Astrocyte of the hippocampus (primary cell): ENCODE data around the gene MYB.
"Not testable (repeated sequence)": the region's sequence is repeated elsewhere in the genome, so short reads cannot be mapped to it uniquely, and the experiment has no call there.

Experiments
- DNase-seq: peaks from one replicate; pipeline ENCODE4 v3.0.0; 2011; ENCODE audit warnings: low read depth, low spot score

MYB gene

DNA sequence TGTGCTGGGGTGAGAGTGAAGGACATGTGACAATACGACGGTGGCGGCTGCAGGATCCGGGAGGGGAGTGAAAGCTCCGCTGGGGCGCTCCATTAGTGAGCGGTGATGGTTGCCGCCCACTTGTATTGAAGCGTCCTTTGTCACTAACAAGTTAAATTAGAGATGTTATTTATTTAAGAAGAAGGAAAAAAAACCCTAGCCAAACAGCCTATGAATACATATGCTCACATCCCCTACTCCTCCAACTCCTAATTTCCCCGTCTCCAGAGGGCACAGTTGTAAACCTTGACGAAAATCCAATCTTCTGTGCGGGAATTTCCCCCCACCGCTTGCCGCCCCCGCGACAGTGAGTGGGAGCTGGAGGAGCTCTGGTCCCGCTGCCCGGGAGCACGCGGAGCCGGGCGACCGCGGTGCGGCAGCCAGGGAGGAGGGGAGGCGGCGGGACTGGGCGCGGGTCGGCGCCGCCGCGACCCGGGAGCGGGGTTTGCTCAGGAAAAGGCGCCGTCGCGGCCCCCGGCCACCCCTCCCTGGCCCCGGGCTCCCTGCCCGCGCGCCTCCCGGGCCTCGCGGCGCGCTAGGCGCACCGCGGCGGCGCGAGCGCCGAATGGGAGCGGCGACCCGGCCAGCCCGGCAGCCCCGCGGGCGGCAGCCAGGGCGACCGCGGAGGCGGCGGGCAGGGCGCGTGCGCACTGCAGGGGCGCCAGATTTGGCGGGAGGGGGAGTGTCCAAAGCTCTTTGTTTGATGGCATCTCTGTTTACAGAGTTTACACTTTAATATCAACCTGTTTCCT is at the start of gene MYB:
Gene MYB (plus strand): TSS at position 767 of the 791 bp plus-strand sequence. CDS start 206 bp downstream, outside the sequence.
- peak; percentile 83 for DNase-seq

DNA sequence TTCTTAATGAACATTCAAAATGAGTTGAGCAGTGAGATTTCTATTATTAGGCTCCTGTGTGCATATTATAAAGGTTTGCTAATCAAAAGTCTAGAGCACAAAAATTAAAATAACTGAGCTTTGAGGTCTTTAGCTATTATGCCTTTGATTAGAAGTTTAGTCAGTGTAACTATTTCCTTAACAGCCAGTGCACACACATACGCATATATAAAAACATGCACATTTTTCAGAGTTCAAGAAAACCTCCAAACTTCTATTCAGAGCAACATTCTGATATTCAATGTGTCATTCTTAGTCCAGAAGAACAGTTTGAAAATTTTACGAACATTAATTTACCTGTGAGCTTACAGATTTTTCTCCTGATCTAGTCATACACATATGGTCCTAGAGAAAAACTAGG is 48.3 kb upstream of the MYB start:
- DNase-seq, result no peak

DNA sequence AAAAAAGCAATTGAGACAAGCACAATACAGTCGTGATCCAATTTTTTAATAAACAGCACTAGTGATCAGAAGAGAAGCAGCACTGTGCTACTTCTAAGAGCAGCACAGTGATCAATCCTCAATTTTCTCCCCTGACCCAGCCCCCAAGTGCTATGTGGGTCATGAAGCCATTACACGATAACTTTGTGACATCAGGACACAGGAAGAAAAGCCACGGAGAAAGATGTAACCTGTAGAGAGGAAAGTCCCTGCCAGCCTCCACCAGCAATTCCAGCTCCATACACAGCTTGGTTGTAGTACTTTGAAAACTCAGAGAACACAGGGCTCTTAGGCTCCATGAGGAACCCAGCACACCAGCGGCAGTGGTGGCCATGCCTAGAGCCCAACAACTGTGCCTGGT is 45.3 kb upstream of the MYB start:
- no peak for DNase-seq

DNA sequence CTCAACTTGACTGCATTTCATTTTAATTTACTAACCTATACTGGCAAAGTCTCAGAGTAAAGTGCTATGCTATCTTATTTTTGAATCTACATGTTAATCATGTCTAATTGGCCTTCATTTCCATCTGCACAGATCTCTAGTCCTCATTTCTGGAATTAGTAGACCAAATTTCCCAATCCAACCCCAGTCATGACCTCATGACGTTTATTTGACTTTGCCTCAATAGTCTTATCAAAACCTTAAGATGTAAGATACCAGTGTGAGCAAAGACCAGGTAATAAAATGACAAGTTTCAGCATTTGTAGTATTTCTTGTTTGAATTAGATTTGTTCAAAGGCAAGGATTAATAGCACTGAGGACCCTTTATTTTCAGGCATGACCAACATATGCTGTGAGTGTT is 43.3 kb upstream of the MYB start:
- no peak for DNase-seq

DNA sequence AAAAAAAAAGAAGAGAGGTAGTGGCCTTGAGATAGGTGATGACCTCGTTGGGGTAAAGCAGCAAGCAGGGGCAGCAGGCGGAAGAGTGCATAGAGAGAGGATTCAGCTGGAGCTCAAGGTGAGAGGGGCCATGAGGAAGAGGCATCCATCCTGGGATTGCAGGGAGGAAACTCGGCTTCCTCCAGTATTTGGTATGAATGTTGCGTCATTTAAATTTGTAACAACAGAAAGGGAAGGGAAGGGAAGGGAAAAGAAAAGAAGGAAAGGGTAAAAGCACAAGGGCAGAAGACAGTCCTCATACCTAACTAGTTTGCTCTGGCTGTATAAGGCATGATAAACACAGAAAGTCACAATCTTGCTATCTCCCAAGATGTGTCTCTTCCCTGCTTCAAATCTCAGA is 39.9 kb upstream of the MYB start:
- no peak for DNase-seq

DNA sequence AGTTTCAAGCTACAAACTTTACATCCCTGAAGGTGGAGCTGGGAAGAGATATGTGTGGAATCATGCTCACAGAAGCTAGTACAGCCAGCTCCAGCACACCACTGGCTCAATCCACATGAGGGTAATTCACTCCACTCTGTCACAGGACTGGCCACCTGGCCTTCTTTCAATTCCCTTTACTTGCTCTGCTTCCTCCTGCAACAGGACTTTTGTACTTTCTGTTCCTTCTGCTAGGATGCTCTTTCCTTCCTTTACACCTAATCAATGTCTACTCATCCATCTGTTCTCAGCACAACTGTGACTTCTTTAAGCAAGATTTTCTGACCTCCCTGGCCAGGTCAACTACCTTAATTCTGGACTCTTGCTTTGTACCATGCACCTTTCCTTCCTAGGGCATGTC is 39.4 kb upstream of the MYB start:
- no peak for DNase-seq

DNA sequence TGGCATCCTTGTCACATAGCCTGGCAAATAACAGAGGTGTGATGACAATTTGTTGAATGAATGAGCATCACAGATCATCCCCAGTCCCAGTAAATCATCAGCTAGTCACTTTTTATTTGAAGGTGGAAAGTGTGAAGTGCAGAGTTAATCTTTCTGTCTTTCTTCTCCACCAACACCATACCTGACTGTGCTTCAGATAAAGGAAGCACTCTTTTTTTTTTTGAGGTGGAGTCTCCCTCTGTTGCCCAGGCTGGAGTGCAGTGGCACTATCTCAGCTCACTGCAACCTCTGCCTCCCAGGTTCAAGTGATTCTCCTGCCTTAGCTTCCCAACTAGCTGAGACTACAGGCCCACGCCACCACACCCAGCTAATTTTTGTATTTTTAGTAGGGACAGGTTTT is 38.9 kb upstream of the MYB start:
- DNase-seq, result not testable (repeated sequence)

DNA sequence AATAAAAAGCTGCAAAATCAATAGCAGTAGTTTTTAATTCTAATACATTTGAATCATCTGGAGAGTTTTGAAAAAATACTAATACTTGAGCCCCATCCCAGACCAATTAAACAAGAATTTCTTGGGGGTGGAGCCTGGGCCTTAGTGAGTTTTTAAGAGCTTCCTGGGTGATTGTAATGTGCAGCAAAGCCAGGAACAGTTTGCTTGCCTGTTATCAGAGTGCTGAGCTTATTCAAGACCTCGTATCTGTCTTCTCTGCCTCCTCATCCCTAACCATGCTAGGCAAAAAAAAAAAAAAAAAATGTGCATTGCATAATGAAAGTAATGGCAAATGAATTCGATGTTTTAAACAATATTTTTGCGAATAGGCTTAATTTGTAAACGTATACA is 36.4 kb upstream of the MYB start:
- no peak for DNase-seq

DNA sequence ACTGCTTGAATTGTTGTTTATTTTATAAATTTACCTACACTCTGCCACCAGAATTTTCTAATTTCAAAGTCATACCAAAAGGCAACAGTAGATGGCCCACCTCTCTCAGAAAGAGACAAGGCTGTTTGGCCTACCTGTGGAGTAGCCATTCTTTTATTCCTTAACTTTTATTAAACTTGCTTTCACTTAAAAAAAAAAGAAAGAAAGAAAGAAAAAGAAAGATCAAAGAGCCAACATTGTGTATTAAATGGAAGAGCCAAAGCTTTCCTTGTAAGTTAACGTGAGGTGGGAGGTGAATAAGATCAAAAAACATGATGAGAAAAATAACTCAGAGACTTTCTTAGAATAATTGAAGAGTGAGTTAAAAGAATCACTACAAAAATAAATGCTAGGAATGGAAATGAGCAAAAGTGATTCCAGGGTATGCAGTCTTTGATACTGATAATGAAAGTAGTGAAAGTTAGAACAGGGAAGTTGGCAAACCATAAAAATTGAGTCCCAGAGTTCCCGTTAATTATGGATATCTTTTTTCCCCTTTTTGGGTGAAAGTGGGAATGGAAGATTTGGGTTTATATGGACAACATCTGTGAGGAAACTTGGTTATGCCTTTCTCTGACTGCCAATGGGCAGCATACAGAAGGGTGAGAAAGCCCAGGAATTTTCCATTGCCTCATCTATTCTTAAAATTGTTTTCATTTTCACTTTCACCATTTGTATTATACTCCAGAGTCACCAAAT is 35.9 kb upstream of the MYB start:
- DNase-seq, result peak; percentile 42

DNA sequence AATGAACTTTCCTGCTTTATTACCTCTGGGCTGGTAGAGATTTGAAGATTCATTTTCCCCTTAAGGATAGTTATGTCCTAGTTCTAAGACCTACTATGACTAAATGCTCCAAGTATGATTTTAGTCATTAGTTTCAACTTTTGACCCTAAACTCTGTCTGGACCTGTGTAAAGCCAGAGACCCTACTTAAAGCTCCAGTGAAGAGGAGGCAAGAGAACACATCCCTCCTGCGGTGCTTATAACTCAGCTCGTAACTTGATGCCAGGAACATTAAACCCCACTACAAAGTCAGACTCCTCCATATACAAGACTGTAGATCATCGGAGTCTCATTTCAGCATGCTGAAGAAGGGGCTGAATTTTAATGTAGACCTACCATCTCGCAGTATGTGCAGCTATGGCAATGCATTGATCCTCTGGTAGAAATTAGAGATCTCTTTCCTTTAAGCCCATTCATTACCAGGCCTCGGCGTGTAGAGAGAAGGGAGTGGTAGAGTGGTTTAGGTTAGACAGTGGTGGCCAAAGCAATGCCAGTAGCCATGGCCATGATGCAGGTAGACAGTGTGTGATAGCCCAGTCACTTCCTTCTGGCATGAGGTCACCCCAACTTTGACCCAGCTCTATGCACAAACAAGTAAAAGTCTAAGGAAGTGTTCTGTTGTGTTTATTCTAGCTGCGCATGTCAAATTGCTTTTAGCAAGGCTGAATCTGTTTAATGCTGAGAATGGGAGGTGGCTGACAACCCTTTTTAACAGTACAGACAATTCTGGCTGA is 34.8 kb upstream of the MYB start:
- peak; percentile 48 for DNase-seq

DNA sequence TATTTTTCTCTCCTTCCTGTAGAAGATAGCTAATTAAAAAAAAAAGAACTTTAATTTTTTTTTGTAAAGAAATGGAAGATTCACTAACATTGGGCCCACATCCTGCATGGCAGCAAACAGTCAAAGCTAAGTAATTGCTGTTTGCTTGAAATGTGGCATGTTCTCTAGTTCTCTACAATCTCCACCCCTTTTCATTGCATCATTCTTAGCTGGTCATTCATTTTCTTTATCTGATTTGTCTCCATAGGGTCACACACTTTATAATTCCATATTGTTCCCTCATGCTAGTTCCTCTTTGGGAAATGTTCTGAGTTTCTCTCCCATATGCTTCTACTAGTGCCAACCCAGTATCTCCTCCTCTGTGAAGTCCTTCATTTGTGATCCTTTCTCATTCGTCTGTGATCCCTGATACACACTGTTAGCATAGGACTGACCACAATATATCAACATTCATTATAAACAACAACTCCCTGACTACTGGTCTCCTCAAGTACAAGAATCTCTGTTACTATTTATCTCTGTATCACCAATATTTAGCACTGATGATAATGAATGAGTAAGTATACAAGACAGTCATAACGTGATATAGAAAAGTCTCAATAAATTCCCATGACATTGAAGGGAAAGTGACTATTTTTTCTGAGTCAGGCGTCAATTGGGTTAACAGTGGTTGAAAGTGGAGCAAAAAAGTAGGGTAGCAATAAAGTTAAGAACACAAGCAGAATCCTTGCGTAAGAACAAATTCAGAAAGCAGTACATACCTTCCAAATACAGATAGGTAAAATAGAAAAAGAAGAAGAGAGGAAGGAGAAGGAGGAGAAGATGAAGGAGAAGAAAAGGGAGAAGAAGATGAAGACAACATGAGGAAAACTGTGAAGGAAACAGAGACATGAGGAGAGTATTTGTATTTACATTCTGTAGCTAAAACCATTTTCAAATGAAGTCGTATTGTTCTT is 33.2 kb upstream of the MYB start:
- DNase-seq, result no peak

DNA sequence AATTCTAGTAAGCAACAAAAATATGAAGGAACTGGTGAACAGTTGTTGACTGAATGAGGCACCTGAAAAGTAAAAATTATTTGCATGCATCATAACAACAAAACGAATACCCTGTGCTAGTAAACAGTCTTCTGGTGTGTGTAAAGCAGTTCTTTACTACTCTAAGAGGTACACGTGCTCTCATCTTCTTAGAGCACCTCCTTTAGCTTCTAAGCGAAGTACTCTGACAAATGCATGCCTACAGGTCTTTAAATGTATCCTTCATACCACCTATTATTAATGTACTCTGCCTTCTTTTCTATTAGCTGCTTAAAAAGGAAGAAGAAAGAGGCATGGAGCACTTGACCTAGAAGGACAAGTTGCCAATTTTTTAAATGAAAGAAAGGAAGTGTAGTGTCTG is 32.2 kb upstream of the MYB start:
- no peak for DNase-seq

DNA sequence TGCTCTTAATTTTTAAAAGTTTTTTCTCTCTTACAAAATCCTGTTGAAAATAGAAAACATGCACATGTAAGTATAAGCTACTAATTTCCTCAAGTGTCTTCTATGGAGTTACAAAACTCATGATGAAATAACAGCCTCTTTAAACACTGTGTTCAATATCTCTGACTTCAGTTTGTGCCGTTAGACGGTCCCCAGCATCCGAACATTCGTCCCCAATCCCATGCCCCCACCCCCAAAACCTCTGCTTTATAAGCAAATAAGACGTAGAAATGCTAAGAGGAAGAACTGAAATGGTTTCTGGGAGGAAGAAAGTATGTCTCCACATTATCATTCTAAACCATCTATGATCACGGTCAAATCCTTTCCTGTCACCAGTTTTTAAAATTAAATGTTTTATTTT is 31.7 kb upstream of the MYB start:
- DNase-seq, result no peak

DNA sequence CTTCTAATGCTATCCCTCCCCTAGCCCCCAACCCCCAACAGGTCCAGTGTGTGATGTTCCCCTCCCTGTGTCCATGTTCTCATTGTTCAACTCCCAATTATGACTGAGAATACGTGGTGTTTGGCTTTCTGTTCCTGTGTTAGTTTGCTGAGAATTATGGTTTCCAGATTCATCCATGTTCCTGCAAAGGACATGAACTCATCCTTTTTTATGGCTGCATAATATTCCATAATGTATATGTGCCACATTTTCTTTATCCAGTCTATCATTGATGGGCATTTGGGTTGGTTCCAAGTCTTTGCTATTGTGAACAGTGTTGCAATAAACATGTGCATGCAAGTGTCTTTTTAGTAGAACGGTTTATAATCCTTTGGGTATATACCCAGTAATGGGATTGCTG is 30.6 kb upstream of the MYB start:
- not testable (repeated sequence) for DNase-seq

DNA sequence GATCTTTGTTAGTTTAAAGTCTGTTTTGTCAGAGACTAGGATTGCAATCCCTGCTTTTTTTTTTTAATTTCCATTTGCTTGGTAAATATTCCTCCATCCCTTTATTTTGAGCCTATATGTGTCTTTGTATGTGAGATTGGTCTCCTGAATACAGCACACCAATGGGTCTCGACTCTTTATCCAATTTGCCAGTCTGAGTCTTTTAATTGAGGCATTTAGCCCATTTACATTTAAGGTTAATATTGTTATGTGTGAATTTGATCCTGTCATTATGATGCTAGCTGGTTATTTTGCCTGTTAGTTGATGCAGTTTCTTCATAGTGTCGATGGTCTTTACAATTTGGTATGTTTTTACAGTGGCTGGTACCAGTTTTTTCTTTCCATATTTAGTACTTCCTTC is 27.0 kb upstream of the MYB start:
- DNase-seq, result not testable (repeated sequence)

DNA sequence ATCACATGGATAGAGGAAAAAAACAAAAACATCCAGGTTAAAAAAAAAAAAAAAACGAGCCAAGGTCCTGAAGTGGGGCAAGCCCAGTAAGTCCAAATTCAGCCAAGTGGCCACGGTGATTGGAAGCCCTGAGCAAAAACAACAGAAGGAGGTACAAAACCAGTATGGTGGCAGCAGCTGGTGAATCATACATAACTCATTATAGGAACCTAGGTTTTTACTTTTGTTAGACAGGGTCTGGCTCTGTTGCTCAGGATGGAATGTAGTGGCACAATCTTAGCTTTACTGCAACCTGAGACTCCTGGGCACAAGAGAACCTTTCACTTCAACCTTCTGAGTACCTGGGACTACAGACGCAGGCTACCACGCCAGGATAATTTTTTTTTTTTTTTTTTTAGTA is 22.7 kb upstream of the MYB start:
- no peak for DNase-seq

DNA sequence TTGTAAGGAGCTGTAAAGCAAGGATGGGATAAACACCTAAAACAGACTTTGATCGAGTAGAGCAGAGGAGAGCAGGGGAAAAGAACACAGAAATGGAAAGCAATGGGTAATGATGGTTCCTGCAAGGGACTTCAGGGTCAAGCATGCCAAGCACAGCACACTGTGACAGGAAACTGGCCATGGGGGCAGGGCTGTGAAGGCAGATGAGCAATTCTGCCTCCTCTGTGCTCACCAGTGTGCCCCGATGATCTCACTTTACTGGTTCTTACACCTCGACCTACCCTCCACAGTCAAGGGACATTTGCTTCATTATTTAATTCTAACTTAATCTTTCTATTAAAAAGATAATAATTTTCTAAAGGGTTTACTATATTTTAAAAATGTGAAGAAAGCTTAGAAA is 21.6 kb upstream of the MYB start:
- no peak for DNase-seq

DNA sequence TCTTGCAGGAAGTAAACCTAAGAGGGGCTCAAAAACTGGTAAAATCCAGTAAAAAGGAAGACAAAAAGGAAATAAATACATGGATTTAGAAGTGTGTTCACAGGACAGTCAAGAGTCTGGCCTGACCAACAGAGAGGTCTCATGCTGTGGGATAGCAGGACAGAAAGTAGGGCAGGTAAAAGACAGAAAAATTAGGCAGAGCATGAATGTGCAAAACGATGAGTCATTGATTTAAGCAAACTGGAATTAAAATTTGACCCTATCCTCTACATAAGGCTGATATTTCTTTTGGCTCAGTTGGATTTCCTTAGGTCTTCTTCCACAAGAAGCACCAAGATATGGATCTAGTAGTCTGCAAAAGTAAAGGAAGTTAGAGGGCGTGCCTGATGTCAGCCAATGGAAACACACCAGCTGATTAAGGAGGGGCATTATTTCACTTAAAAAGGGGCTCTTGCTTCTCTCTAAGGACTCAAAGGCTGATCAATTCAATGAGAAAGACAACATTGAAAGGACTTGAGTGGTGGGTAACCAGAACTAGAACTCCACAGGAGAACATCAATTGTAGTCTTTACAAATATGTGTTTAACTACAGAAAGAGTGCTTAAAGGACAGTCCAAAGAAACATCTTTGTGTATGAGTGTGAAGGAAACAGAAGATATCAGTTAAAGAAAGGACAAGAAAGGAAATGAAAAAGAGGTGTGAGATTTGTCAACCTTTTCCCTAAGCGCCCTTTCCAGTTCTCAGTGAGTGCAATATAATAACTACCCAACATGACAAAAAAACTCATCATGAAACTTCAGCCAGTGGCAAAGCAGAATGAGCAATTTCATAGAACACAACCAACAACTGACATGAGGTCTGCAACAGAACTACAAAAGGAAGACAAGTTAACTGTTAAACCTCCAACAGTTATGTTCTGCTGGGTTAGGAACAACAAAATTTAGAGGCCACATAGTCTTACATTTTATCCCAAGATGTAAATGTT is 19.4 kb upstream of the MYB start:
- no peak for DNase-seq

DNA sequence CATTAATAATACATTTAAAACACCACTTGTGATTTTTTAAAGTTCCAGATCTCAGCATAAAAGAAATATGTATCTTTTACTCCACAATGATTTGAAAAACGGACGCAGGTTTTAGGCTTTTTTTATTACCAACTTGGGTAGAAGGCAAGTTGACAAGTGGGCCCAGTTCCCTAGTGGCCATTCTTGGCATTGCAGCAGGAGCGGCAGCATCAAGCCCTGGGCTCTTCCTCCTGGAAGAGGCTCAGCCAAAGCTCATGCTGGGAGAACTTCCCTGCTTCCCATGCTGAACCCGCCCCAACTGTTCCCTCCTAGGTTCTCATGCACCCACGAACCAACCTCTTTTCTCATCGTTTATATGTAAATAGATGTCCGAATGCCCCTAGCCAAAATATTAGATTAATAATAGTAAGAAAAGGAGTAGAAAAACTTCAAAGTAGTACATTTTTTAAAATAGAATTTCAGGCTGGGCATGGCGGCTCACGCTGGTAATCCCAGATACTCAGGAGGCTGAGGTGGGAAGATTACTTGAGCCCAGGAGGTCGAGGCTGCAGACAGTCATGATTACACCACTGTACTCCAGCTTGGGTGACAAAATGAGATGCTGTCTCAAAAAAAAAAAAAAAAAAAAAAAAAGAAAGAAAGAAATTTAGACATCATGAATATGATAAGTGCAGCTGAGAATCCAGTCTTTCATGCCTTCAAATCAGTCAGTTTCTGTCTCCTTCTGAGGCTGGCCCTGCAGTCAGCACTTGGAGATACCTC is 18.2 kb upstream of the MYB start:
- DNase-seq, result peak; percentile 23

DNA sequence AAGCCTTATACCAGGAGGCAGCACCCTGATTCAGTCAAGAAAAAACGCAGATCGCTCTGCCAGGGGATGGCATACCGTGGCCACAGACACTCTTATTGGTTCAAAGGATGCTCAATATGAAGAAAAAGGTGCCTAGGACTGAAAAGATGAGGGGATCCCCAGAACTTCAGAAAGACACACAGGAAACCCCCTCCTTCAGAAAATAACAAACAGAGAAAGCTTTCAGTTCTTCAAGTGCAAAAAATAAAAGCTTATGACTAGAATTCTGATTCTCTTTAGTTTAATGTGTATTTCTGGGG is 17.7 kb upstream of the MYB start:
- DNase-seq, result no peak
